ENCODE data around the gene ORM2. TPM values are rescaled to one million over a fixed set of nuclear protein-coding genes. Genes with fewer than 3 reads are reported as not detected.
A peak's percentile ranks its signal among the peaks of the same experiment; 100 is the strongest.

Gene ORM2
- total and polyA plus RNA-seq, 9 of the 15 experiments (the other 6 are each of a cell fraction or from before 2014, with no cell fraction given): 0.98 TPM; not detected in 8

- ChIA-PET CTCF (ENCODE audit: low intra/inter-chr PET ratio) (no interaction called here), POLR2A (no interaction called here)
- ATAC-seq (no peak), DNase-seq (ENCODE audit: extremely low read depth in 1 of 4, low spot score in 3 of 4) (no peak), FAIRE-seq (no peak)
- 0% methylated on average over 2 of the region's 4 CpGs for WGBS (ENCODE audit: insufficient coverage, low coverage, missing lambda C conversion rate)
- no peak overlapping the region for H3K27ac ChIP-seq (ENCODE audit: extremely low read depth, low read depth, low read length)
- no peaks in the 10 kb centered on the region for H3K9me1 ChIP-seq (ENCODE audit: control insufficient read depth, insufficient read depth, low read length)
- no peak overlapping the region for H3K9ac ChIP-seq (ENCODE audit: insufficient read depth in 1 of 2, low read depth in 2 of 2, low read length in 2 of 2)
- intact Hi-C loops (cut with micrococcal nuclease): no loop called here
- no peaks in the 10 kb centered on the region for H3K9me3 ChIP-seq (replicated peaks; ENCODE audit: control insufficient read depth, insufficient read depth, low read depth, low read length)
- no peak overlapping the region for H3K4me2 ChIP-seq (ENCODE audit: insufficient read depth, low read length)
- peaks cover 4 to 47% of the 10 kb centered on the region in 2 experiments; a peak in 3 of 5 replicates for H3K27me3 ChIP-seq (ENCODE audit: control insufficient read depth in 2 of 2, insufficient read depth in 2 of 2, low read length in 2 of 2)
- TF ChIP-seq ZNF766 (CRISPR knock-in tag; conservative IDR thresholded peaks at IDR 0.05): no peak
- no peak for TF ChIP-seq MLX (CRISPR knock-in tag; conservative IDR thresholded peaks at IDR 0.05)
- no peak for TF ChIP-seq POLR2B (IDR thresholded peaks at IDR 0.05; ENCODE audit: low read depth, partially characterized antibody)
- peak; percentile 58 for TF ChIP-seq RBM25 (IDR thresholded peaks at IDR 0.05; ENCODE audit: low read depth, low read length, severe bottlenecking)
- TF ChIP-seq ZC3H11A (IDR thresholded peaks at IDR 0.05; ENCODE audit: low read depth, low read length): no peak
- TF ChIP-seq ZC3H8 (IDR thresholded peaks at IDR 0.05): no peak
- TF ChIP-seq LARP7 (IDR thresholded peaks at IDR 0.05): no peak
- no peak for TF ChIP-seq ZSCAN29 (IDR thresholded peaks at IDR 0.05)
- H2AFZ ChIP-seq (ENCODE audit: low read depth, low read length): no peak overlapping the region
- H3K79me2 ChIP-seq (ENCODE audit: control insufficient read depth, insufficient read depth, low read length): no peaks in the 10 kb centered on the region
- no peak overlapping the region for H3K4me3 ChIP-seq
- H3K36me3 ChIP-seq (ENCODE audit: control insufficient read depth, insufficient read depth, low read length): no peaks in the 10 kb centered on the region
- no peaks in the 10 kb centered on the region; the same call in 1 of the 2 replicates for H4K20me1 ChIP-seq (replicated peaks; ENCODE audit: control insufficient read depth, insufficient read depth, low read length)
- no peaks in the 10 kb centered on the region for H3K4me1 ChIP-seq (replicated peaks in 1 of 2; ENCODE audit: control insufficient read depth in 2 of 2, insufficient read depth in 2 of 2, low read length in 2 of 2)
- in situ Hi-C loops (cut with MboI): no loop called here
- BruUV-seq (replicated peaks): no TSS peak
These were observed 29.4 kb upstream of the ORM2 start for GRCh38 chr9:114300153-114300845.

Data from K562 (cell line).